Gastroesophageal sphincter (tissue), 4 donors: Measurements from ENCODE around the gene TRIM38. TPM values are rescaled to one million over a fixed set of nuclear protein-coding genes. Genes with fewer than 3 reads are reported as not detected.

Source experiments
- ATAC-seq: fragments of 150-250 bp; one replicate; pipeline ENCODE4 v1.9.1; 2016; ENCODE audit warnings: mild to moderate bottlenecking, moderate library complexity
- H3K27ac ChIP-seq, 4 donors: fragments of 200-600 bp; sonication (generic) in 3 of 4; 1 replicate in 3 of 4; 2 replicates in 1 of 4; pipeline ENCODE4 v1.5.1; 2016 to 2019
- H3K27me3 ChIP-seq: fragments of 200-600 bp; sonication (generic); one replicate; pipeline ENCODE4 v1.5.1; 2019
- H3K36me3 ChIP-seq, 2 donors: fragments of 200-600 bp; sonication (generic); one replicate each; pipeline ENCODE4 v1.5.1; 2019; ENCODE audit warnings: control low read depth in 1 of 2
- H3K4me1 ChIP-seq, 3 donors: fragments of 200-600 bp; sonication (generic); 1 replicate in 2 of 3; 2 replicates in 1 of 3; pipeline ENCODE4 v1.5.1; 2016 to 2019; ENCODE audit warnings: control low read depth in 2 of 3
- H3K4me3 ChIP-seq, 2 donors: fragments of 200-600 bp; sonication (generic); one replicate each; pipeline ENCODE4 v1.5.1; 2019; ENCODE audit warnings: mild to moderate bottlenecking in 1 of 2, moderate library complexity in 1 of 2
- H3K9me3 ChIP-seq, 3 donors: fragments of 200-600 bp; sonication (generic); one replicate each; pipeline ENCODE4 v1.5.1; 2017 to 2019; ENCODE audit warnings: control low read depth in 2 of 3
- EP300 ChIP-seq: sonication (generic); formaldehyde crosslinking; IDR thresholded peaks from one replicate; pipeline ENCODE4 v1.6.1; 2017; ENCODE audit warnings: antibody characterized with exemption, mild to moderate bottlenecking
- POLR2A ChIP-seq, 2 donors: fragments of 450-650 bp; IDR thresholded peaks; one replicate each; pipeline ENCODE4 v1.6.1; 2017; ENCODE audit warnings: antibody characterized with exemption in 2 of 2, mild to moderate bottlenecking in 2 of 2, moderate library complexity in 1 of 2
- POLR2AphosphoS5 ChIP-seq: sonication (generic); formaldehyde crosslinking; IDR thresholded peaks from one replicate; pipeline ENCODE4 v1.6.1; 2017; ENCODE audit warnings: antibody characterized with exemption
- WGBS, 2 donors: methylation state at CpG; one replicate each; pipeline ENCODE4 v1.1.5; 2018; ENCODE audit warnings: low coverage in 1 of 2; 5-methylcytosine and 5-hydroxymethylcytosine counted together
- total RNA-seq, 4 donors: library from RNA; depleted of rRNA; stranded (reverse); fragments of >200 nt; gene quantifications; one replicate each; pipeline ENCODE4 v1.1.0, GENCODE V29; 2016
- TF ChIP-seq, protein P1 (sequence below), 4 experiments: fragments of 200-600 bp in 2 of 4; fragments of 450-650 bp in 2 of 4; sonication (generic) in 1 of 4; IDR thresholded peaks; one replicate each; pipeline ENCODE4 v1.5.1; 2017 to 2019; ENCODE audit warnings: antibody characterized with exemption in 4 of 4, mild to moderate bottlenecking in 2 of 4, moderate library complexity in 2 of 4

Gene TRIM38, protein sequence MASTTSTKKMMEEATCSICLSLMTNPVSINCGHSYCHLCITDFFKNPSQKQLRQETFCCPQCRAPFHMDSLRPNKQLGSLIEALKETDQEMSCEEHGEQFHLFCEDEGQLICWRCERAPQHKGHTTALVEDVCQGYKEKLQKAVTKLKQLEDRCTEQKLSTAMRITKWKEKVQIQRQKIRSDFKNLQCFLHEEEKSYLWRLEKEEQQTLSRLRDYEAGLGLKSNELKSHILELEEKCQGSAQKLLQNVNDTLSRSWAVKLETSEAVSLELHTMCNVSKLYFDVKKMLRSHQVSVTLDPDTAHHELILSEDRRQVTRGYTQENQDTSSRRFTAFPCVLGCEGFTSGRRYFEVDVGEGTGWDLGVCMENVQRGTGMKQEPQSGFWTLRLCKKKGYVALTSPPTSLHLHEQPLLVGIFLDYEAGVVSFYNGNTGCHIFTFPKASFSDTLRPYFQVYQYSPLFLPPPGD
- total RNA-seq = 10 to 100 TPM in 1 of 4 donors, 1 to 10 TPM in 3; 6.1 to 10.4 (median 8.2) TPM

DNA sequence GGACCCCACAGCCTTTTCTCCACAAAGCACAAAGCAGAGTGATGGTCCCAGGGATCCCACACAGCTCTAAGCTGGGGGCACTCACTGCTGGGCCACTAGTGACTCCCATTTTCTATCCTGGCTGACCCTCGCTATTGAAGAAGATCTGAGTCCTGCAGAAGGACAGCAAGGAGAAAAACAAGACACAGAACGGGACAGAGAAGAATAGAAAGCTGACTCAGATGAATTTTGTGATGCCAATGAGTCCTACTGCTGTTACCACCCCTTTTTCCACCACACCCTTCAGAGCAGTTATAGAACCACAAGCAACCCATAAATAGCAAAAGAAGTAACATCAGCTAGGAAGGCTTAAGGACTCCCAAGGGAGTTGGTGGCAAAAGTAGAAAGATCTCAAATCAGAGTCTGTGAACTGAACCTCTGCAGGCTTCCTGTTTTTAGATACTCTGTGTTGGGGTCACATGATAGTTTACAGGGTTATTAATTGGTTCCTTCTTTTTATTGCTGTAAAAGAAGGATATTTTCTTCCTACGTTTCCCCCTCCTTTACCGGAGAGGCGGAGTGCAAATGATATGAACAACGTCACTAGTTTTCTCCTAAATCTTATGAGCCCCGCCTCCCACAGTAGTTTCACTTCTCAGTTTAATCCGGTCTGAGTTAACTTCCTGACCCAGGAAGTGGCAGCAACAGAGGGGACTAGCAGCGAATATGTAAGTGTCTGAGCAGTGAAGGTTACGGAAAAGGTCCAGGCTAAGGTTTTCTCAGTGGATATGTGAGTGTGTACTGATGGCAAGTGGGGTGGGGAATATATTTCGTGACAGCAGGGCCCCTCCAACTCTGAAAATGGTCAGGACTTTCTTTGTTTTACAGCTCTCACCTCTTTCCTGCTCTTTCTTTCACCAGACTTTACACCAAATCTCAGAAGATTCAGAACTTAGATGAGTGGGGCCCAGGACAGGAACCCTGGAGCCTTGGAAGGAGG is at the start of gene TRIM38:
TSS of gene TRIM38 (plus strand) at position 654 of the 979 bp plus-strand sequence. CDS start 3,721 bp downstream, outside the sequence.
- Histone ChIP-seq H3K27me3 (no peaks in the 10 kb centered on the region), H3K4me1 (peaks cover 0 to 57% (median 21%) of the 10 kb centered on the region in 3 donors), H3K4me3 (peak within 1 kb of the TSS; percentile 61 to 99), H3K27ac (peak within 1 kb of the TSS; percentile 83 to 97 (median 88)), H3K36me3 (peaks cover 0 to 25% of the 10 kb centered on the region in 2 donors), H3K9me3 (no peaks in the 10 kb centered on the region)
- WGBS, 2 donors = 2 to 17% methylated on average over 8 to 11 of the region's 11 CpGs
- TF ChIP-seq EP300 (no peak), POLR2A (IDR thresholded peaks at IDR 0.05) (peak; percentile 73 to 88), POLR2AphosphoS5 (peak; percentile 94)
- TF ChIP-seq, protein P1, sequence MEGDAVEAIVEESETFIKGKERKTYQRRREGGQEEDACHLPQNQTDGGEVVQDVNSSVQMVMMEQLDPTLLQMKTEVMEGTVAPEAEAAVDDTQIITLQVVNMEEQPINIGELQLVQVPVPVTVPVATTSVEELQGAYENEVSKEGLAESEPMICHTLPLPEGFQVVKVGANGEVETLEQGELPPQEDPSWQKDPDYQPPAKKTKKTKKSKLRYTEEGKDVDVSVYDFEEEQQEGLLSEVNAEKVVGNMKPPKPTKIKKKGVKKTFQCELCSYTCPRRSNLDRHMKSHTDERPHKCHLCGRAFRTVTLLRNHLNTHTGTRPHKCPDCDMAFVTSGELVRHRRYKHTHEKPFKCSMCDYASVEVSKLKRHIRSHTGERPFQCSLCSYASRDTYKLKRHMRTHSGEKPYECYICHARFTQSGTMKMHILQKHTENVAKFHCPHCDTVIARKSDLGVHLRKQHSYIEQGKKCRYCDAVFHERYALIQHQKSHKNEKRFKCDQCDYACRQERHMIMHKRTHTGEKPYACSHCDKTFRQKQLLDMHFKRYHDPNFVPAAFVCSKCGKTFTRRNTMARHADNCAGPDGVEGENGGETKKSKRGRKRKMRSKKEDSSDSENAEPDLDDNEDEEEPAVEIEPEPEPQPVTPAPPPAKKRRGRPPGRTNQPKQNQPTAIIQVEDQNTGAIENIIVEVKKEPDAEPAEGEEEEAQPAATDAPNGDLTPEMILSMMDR (IDR thresholded peaks at IDR 0.05) = no peak
- peak; percentile 94 for ATAC-seq

DNA sequence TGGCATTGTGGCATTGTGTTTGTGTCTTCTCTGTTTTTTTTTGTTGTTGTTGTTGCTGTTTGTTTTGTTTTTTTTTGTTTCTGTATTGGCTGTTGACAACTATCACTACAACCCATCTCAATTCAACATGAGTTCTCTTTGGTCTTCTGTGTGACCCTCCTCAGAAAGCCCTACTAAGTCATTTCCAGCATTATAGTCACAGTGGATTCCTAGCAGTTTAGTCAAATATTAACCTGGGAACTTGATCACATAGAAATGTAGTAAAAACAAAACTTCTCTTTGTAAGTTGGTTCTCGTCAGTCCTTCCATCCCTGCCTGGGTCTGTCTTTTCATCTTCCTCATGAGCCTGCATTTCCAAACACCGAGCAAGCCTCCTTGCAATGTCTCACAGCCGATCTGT is 48.9 kb upstream of the TRIM38 start:
- Histone ChIP-seq H3K27ac (no peak overlapping the region), H3K4me1 (no peaks in the 10 kb centered on the region), H3K4me3 (no peak overlapping the region), H3K36me3 (no peaks in the 10 kb centered on the region), H3K9me3 (no peaks in the 10 kb centered on the region), H3K27me3 (peaks cover 9% of the 10 kb centered on the region)
- no peak for ATAC-seq
- no peak for TF ChIP-seq EP300
- TF ChIP-seq, protein P1 (IDR thresholded peaks at IDR 0.05) = no peak
- 76 to 77% methylated on average over 3 of the region's 3 CpGs for WGBS, 2 donors

DNA sequence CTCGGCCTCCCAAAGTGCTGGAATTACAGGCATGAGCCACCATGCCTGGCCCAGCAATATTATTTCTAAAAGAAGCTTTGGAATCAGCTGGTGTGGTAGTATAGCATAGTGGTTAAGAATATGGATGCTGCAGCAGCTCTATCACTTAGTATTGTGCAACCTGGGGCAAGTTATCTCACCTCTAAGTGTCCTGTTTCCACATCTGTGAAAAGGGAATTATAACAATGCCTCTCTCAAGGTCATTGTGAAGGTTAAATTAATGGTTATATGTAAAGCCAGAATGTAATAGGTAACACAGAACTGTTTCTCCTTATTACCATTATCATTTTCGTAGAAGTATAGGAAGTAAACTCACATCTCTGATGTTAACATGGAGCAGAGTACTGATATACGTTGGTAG is 46.3 kb upstream of the TRIM38 start:
- whole genome bisulfite sequencing, 2 donors = 74 to 76% methylated on average over 3 of the region's 3 CpGs
- Histone ChIP-seq H3K4me1 (no peaks in the 10 kb centered on the region), H3K27ac (no peak overlapping the region), H3K9me3 (no peaks in the 10 kb centered on the region), H3K36me3 (no peaks in the 10 kb centered on the region), H3K27me3 (peaks cover 9% of the 10 kb centered on the region), H3K4me3 (no peak overlapping the region)
- ATAC-seq = no peak
- TF ChIP-seq EP300 = no peak
- TF ChIP-seq POLR2A (IDR thresholded peaks at IDR 0.05) = no peak
- TF ChIP-seq POLR2AphosphoS5 = no peak
- TF ChIP-seq, protein P1 (IDR thresholded peaks at IDR 0.05) = no peak

DNA sequence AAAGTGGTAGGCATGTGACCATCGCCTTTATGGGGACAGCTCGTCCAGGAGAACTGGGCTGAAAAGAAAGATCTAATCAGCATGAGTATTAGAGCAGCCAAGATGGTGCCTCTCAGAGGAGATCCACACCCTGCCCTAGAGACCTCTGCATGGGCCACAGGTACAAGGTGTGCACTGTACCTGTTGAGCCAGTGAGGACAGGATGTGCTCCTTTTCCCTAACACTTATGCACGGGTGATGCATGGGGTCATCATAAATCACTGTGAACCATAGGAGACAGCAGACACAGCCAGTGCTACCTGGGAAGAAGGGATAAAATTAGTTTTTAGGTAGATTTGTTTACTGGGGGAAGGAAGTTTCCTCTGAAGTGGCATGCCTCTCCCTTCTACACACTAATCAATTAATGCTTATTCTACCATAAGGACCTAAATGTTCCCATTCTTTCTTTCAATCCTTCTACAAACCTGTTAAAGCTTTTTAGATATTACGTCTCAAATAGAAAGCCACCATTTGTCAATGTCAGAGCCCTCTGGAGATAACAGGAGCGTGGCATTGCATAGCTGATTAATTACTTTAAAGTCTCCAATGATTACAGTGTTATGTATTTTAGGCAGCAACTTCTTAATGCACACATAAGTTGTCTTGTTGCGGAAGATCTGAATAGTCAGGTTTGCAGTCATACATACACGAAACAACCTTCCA is 45.7 kb upstream of the TRIM38 start:
- TF ChIP-seq, protein P1 (IDR thresholded peaks at IDR 0.05) = no peak
- TF ChIP-seq POLR2A (IDR thresholded peaks at IDR 0.05) = no peak
- TF ChIP-seq POLR2AphosphoS5 = no peak
- TF ChIP-seq EP300 = no peak
- WGBS, 2 donors = 66 to 71% methylated on average over 7 of the region's 7 CpGs
- Histone ChIP-seq H3K27ac (no peak overlapping the region), H3K36me3 (no peaks in the 10 kb centered on the region), H3K4me3 (no peak overlapping the region), H3K27me3 (peaks cover 9% of the 10 kb centered on the region), H3K4me1 (no peaks in the 10 kb centered on the region), H3K9me3 (no peaks in the 10 kb centered on the region)
- ATAC-seq = no peak
